GM12891 (cell line): ENCODE data around the gene COQ3.

Source experiments
- DNase-seq: peaks from one replicate; pipeline ENCODE4 v3.0.0; 2011; ENCODE audit warnings: low spot score; ENCODE audit not compliant: insufficient read length
- FAIRE-seq: peaks from 2 replicates; lab custom pipeline; 2011; peaks lifted over from hg19 to GRCh38; lab: Jason Lieb, UNC
- PAX5 ChIP-seq: IDR thresholded peaks from 2 replicates; pipeline ENCODE4 v1.6.1; 2011; ENCODE audit warnings: low read length, moderate library complexity, mild to moderate bottlenecking; ENCODE audit not compliant: insufficient read depth, severe bottlenecking
- POLR2A ChIP-seq: IDR thresholded peaks from 2 replicates; pipeline ENCODE4 v1.6.1; 2011; ENCODE audit warnings: low read depth, low read length, control low read depth
- POLR2AphosphoS5 ChIP-seq: IDR thresholded peaks from 2 replicates; pipeline ENCODE4 v1.6.1; 2011; ENCODE audit warnings: low read depth, low read length, control low read depth
- POU2F2 ChIP-seq: IDR thresholded peaks from 2 replicates; pipeline ENCODE4 v1.6.1; 2011; ENCODE audit warnings: low read depth, mild to moderate bottlenecking, control low read depth, low read length, moderate library complexity
- SPI1 ChIP-seq: IDR thresholded peaks from 2 replicates; pipeline ENCODE4 v1.6.1; 2011; ENCODE audit warnings: low read depth, low read length, control low read depth
- TAF1 ChIP-seq: IDR thresholded peaks from 2 replicates; pipeline ENCODE4 v1.6.1; 2011; ENCODE audit warnings: low read depth, low read length, control low read depth

Gene COQ3

DNA sequence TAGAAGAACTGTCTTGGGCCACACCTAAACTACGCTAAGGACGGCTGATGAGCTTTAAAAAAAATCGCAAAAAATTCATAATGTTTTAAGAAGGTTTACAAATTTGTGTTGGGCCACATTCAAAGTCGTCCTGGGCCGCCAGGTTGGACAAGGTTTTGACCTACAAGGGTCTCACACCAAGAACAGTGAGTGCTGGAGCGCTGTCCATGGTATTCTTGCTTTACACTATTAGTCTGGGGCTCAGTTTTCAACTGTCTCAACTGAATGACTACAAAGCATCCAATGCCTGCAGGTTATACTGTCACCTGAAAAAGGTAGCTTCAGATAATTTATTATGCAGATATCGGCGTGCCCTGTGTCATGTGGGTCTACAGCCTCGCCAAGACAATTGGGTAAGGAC, 40.9 kb downstream of the COQ3 start:
- TF ChIP-seq TAF1 (no peak), PAX5 (no peak), POLR2AphosphoS5 (no peak), SPI1 (no peak), POU2F2 (no peak), POLR2A (no peak)
- FAIRE-seq (no peak), DNase-seq (no peak)

GRCh38 chr6:99350573-99350972, 43.4 kb downstream of the COQ3 start:
- FAIRE-seq (no peak), DNase-seq (no peak)
- TF ChIP-seq POLR2A (no peak), POLR2AphosphoS5 (no peak), PAX5 (no peak), TAF1 (no peak), POU2F2 (no peak), SPI1 (no peak)

DNA sequence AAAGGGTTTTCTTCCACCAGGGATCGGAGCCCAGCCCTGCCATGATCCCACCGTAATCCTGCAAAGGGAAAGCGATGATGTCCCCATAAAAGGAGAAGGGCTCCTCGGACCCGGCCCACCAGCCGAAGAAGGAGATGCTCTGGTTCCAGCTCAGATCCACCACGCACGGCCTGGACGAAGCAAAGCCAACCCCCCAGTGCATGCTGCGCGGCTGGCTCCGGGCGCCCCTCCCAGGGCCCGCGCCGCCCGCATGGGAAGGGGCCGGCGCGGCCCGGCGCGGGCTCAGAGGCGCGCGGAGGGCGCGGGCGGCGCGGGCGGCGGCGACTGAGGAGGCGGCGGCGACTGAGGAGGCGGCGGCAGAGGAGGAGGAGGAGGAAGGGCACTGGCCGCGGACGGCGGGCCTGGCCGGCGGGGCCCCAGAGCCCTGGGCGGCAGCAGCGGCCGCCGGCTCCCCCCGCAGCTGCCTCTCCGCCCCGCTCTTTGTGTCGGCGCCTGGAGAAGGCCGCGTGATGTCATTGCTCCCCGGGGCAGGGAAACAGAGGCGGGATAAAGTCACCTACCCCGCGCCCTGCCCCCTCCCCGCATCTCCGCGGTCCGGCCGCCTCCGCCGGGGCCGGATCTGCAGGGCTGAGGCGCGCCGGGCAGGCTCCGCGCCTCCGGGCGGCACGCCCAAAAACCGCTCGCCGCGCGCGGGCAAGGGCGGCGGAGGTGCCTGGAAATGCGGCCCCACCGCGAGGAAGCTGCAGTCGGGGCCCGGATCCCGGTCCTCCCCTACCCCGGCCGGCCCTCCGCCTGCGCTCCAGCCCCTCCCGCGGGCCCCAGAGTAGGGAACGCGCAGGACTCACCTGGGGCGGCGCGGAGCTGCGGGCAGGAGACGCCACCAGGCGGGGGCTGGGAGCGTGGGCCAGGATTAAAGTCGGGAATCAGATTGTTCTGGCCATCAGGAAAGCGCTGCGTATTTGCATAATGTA, 44.5 kb downstream of the COQ3 start, which contains the start of gene FAXC:
Gene FAXC (minus strand): TSS at position 504 of the 971 bp plus-strand sequence. CDS start 302 bp downstream, at position 202.
- TF ChIP-seq TAF1 (no peak), SPI1 (no peak), POLR2AphosphoS5 (no peak), PAX5 (no peak), POU2F2 (no peak), POLR2A (no peak)
- no peak for DNase-seq
- FAIRE-seq: no peak

DNA sequence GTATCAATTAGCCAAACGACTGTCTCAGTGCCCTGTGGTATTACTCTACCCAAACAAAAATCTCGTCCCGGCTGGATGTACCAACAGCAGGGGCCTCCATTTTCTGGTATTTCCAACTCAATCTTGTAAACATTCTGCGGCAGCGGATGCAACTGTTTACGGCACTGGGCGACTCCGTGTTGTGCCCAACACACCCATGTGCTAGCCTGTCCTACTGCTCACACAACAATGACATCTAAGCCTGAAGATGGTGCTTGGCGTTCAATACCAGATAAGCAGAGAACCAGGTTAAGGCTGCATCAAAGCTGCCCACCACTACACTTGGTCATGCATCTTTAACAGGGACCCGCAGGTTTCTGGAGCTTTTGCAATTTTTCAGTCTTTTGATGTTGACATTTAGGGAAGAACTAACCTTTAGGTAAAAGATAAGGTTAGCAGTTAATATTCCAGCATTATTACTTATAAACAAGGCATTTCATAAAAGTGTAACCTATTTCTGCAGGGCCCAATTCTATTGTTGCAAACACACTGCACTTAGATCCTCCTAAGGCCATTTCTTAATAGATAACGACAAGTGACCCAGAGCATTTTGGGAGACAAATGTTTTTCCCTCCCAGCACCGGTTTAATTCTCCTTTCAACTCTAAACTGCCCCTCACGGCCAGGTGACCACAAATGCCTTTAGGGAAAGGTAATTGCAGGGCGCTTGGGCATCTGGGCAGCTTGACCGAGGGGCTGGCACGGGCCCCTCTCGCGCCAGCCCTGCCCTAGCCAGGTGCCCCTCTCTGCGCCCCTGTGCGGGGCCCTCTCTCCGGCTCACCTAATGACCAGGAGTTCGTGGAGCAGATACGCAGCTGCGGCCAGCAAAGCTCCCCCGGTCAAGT, 45.5 kb downstream of the COQ3 start:
- FAIRE-seq (peak; percentile 38), DNase-seq (no peak)
- TF ChIP-seq TAF1: no peak
- no peak for TF ChIP-seq POU2F2

DNA sequence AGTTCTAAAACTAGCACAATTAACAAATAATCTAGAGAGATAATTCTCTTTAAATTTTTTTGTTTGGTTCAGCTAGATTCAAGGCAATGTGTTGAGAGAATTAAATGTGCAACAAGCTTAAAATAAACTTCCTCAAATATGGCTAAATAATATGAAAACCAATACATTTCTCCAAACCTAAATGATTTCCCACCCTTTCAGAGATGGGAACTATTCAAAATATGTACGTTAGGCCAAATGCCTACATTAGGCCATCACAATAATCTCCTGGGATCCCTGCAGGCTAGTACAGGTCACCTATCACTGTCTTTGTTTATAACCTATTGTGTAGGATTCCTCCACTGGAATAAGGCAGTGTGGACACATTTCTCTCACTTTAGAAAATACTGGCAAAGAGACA, 46.2 kb downstream of the COQ3 start:
- DNase-seq (no peak), FAIRE-seq (no peak)
- TF ChIP-seq POLR2AphosphoS5 (no peak), PAX5 (no peak), TAF1 (no peak), POLR2A (no peak), SPI1 (no peak), POU2F2 (no peak)

- FAIRE-seq: no peak
- no peak for DNase-seq
- TF ChIP-seq SPI1 (no peak), PAX5 (no peak), POLR2AphosphoS5 (no peak), POU2F2 (no peak), POLR2A (no peak), TAF1 (no peak)
Observed at GRCh38 chr6:99346595-99346994, 47.4 kb downstream of the COQ3 start.

GRCh38 chr6:99345164-99345563, 48.8 kb downstream of the COQ3 start:
- no peak for FAIRE-seq
- no peak for TF ChIP-seq PAX5
- no peak for TF ChIP-seq SPI1
- no peak for TF ChIP-seq TAF1
- TF ChIP-seq POLR2AphosphoS5: no peak
- TF ChIP-seq POU2F2: no peak
- no peak for TF ChIP-seq POLR2A
- no peak for DNase-seq

DNA sequence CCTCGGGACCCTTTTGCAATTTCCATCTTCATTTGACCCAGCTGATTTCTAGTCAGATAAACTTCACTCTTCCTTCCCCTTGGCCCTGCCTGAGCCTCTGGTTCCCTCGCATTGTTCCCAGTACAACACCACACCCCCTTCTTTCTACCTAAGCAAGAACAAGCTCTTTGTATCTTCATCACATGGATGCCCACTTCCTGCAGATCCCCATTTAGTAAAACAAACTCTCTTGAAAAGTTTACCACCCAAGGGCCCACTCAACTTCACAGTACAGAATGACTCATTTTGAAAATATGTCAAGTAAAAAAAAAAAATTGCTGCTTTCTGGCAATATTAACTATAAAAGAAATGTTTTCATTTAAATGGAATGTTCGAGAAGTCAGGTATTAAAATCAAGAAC, 49.7 kb downstream of the COQ3 start:
- DNase-seq: no peak
- peak; percentile 68 for FAIRE-seq
- TF ChIP-seq POU2F2 (no peak), POLR2A (no peak), POLR2AphosphoS5 (no peak), TAF1 (no peak), PAX5 (no peak), SPI1 (no peak)
